ENCODE results near the gene CCNJL.

Gene CCNJL

GRCh38 chr5:160271396-160271795, 41.0 kb downstream of the CCNJL start:
- no peak overlapping the region for H3K4me3 Mint-ChIP-seq
- H3K36me3 Mint-ChIP-seq (ENCODE audit: low read depth): no peaks in the 10 kb centered on the region
- DNase-seq (ENCODE audit: low spot score): no peak
- no peaks in the 10 kb centered on the region for H3K9me3 Mint-ChIP-seq
- H3K27me3 Mint-ChIP-seq (ENCODE audit: low read depth): peaks cover 2% of the 10 kb centered on the region
- H3K27ac Mint-ChIP-seq: no peak overlapping the region
- peaks cover 2% of the 10 kb centered on the region for H3K4me1 Mint-ChIP-seq (ENCODE audit: low read depth)

- Mint-ChIP-seq H3K4me3 (no peak overlapping the region), H3K9me3 (no peaks in the 10 kb centered on the region), H3K4me1 (ENCODE audit: low read depth) (peaks cover 2% of the 10 kb centered on the region), H3K36me3 (ENCODE audit: low read depth) (no peaks in the 10 kb centered on the region), H3K27ac (no peak overlapping the region), H3K27me3 (ENCODE audit: low read depth) (peaks cover 2% of the 10 kb centered on the region)
- no peak for DNase-seq (ENCODE audit: low spot score)
These were observed 41.7 kb downstream of the CCNJL start for GRCh38 chr5:160270704-160271103.

GRCh38 chr5:160269017-160269416, 43.3 kb downstream of the CCNJL start:
- no peak overlapping the region for H3K4me3 Mint-ChIP-seq
- no peak overlapping the region for H3K27ac Mint-ChIP-seq

GRCh38 chr5:160268121-160268520, 44.2 kb downstream of the CCNJL start:
- H3K4me3 Mint-ChIP-seq: no peak overlapping the region
- H3K36me3 Mint-ChIP-seq (ENCODE audit: low read depth): no peaks in the 10 kb centered on the region
- H3K9me3 Mint-ChIP-seq: no peaks in the 10 kb centered on the region
- peaks cover 2% of the 10 kb centered on the region for H3K27me3 Mint-ChIP-seq (ENCODE audit: low read depth)
- H3K27ac Mint-ChIP-seq: no peak overlapping the region
- no peak for DNase-seq (ENCODE audit: low spot score)
- peaks cover 2% of the 10 kb centered on the region for H3K4me1 Mint-ChIP-seq (ENCODE audit: low read depth)

More at GRCh38 chr5:160269017-160269416, 43.3 kb downstream of the CCNJL start:
- H3K4me1 Mint-ChIP-seq (ENCODE audit: low read depth): peaks cover 2% of the 10 kb centered on the region
- no peaks in the 10 kb centered on the region for H3K36me3 Mint-ChIP-seq (ENCODE audit: low read depth)
- H3K27me3 Mint-ChIP-seq (ENCODE audit: low read depth): peaks cover 2% of the 10 kb centered on the region
- no peak for DNase-seq (ENCODE audit: low spot score)
- H3K9me3 Mint-ChIP-seq: no peaks in the 10 kb centered on the region

GRCh38 chr5:160266752-160267345, 45.5 kb downstream of the CCNJL start:
- no peak for DNase-seq (ENCODE audit: low spot score)
- Mint-ChIP-seq H3K36me3 (ENCODE audit: low read depth) (no peaks in the 10 kb centered on the region), H3K27me3 (ENCODE audit: low read depth) (peaks cover 5% of the 10 kb centered on the region), H3K27ac (no peak overlapping the region), H3K4me3 (no peak overlapping the region), H3K9me3 (no peaks in the 10 kb centered on the region), H3K4me1 (ENCODE audit: low read depth) (peaks cover 2% of the 10 kb centered on the region)

GRCh38 chr5:160266044-160266443, 46.3 kb downstream of the CCNJL start:
- peaks cover 4% of the 10 kb centered on the region for H3K27me3 Mint-ChIP-seq (ENCODE audit: low read depth)
- H3K4me3 Mint-ChIP-seq: no peak overlapping the region
- no peak for DNase-seq (ENCODE audit: low spot score)
- no peak overlapping the region for H3K27ac Mint-ChIP-seq
- H3K9me3 Mint-ChIP-seq: no peaks in the 10 kb centered on the region
- no peaks in the 10 kb centered on the region for H3K4me1 Mint-ChIP-seq (ENCODE audit: low read depth)
- no peaks in the 10 kb centered on the region for H3K36me3 Mint-ChIP-seq (ENCODE audit: low read depth)

GRCh38 chr5:160263326-160263855, 49.0 kb downstream of the CCNJL start:
- no peak overlapping the region for H3K4me3 Mint-ChIP-seq

GRCh38 chr5:160262151-160263074, 50.0 kb downstream of the CCNJL start:
- no peaks in the 10 kb centered on the region for H3K4me1 Mint-ChIP-seq (ENCODE audit: low read depth)
- H3K9me3 Mint-ChIP-seq: no peaks in the 10 kb centered on the region
- DNase-seq (ENCODE audit: low spot score): no peak
- H3K36me3 Mint-ChIP-seq (ENCODE audit: low read depth): no peaks in the 10 kb centered on the region
- no peak overlapping the region for H3K4me3 Mint-ChIP-seq
- peaks cover 4% of the 10 kb centered on the region for H3K27me3 Mint-ChIP-seq (ENCODE audit: low read depth)
- H3K27ac Mint-ChIP-seq: no peak overlapping the region

More at GRCh38 chr5:160263326-160263855, 49.0 kb downstream of the CCNJL start:
- Mint-ChIP-seq H3K27me3 (ENCODE audit: low read depth) (peaks cover 4% of the 10 kb centered on the region), H3K9me3 (no peaks in the 10 kb centered on the region), H3K27ac (no peak overlapping the region), H3K36me3 (ENCODE audit: low read depth) (no peaks in the 10 kb centered on the region), H3K4me1 (ENCODE audit: low read depth) (no peaks in the 10 kb centered on the region)
- DNase-seq (ENCODE audit: low spot score): no peak

GRCh38 chr5:160260881-160261815, 51.2 kb downstream of the CCNJL start:
- Mint-ChIP-seq H3K4me1 (ENCODE audit: low read depth) (no peaks in the 10 kb centered on the region), H3K36me3 (ENCODE audit: low read depth) (no peaks in the 10 kb centered on the region), H3K9me3 (no peaks in the 10 kb centered on the region), H3K27ac (no peak overlapping the region), H3K4me3 (no peak overlapping the region), H3K27me3 (ENCODE audit: low read depth) (peaks cover 4% of the 10 kb centered on the region)
- DNase-seq (ENCODE audit: low spot score): no peak

GRCh38 chr5:160260006-160260775, 52.2 kb downstream of the CCNJL start:
- Mint-ChIP-seq H3K36me3 (ENCODE audit: low read depth) (no peaks in the 10 kb centered on the region), H3K27me3 (ENCODE audit: low read depth) (peaks cover 4% of the 10 kb centered on the region), H3K27ac (no peak overlapping the region), H3K4me3 (no peak overlapping the region), H3K4me1 (ENCODE audit: low read depth) (no peaks in the 10 kb centered on the region), H3K9me3 (no peaks in the 10 kb centered on the region)
- DNase-seq (ENCODE audit: low spot score): no peak

- peaks cover 4% of the 10 kb centered on the region for H3K27me3 Mint-ChIP-seq (ENCODE audit: low read depth)
- no peaks in the 10 kb centered on the region for H3K9me3 Mint-ChIP-seq
- no peaks in the 10 kb centered on the region for H3K4me1 Mint-ChIP-seq (ENCODE audit: low read depth)
- no peaks in the 10 kb centered on the region for H3K36me3 Mint-ChIP-seq (ENCODE audit: low read depth)
- no peak for DNase-seq (ENCODE audit: low spot score)
- no peak overlapping the region for H3K27ac Mint-ChIP-seq
- no peak overlapping the region for H3K4me3 Mint-ChIP-seq
These were observed 53.0 kb downstream of the CCNJL start for GRCh38 chr5:160259341-160259740.

GRCh38 chr5:160254706-160255105, 57.7 kb downstream of the CCNJL start:
- Mint-ChIP-seq H3K27ac (no peak overlapping the region), H3K27me3 (ENCODE audit: low read depth) (no peaks in the 10 kb centered on the region), H3K4me1 (ENCODE audit: low read depth) (no peaks in the 10 kb centered on the region), H3K9me3 (no peaks in the 10 kb centered on the region), H3K4me3 (no peak overlapping the region), H3K36me3 (ENCODE audit: low read depth) (no peaks in the 10 kb centered on the region)
- no peak for DNase-seq (ENCODE audit: low spot score)

GRCh38 chr5:160253441-160253840, 58.9 kb downstream of the CCNJL start:
- no peaks in the 10 kb centered on the region for H3K4me1 Mint-ChIP-seq (ENCODE audit: low read depth)
- no peak overlapping the region for H3K4me3 Mint-ChIP-seq
- no peak for DNase-seq (ENCODE audit: low spot score)
- H3K27me3 Mint-ChIP-seq (ENCODE audit: low read depth): no peaks in the 10 kb centered on the region
- no peaks in the 10 kb centered on the region for H3K9me3 Mint-ChIP-seq
- no peak overlapping the region for H3K27ac Mint-ChIP-seq
- no peaks in the 10 kb centered on the region for H3K36me3 Mint-ChIP-seq (ENCODE audit: low read depth)
